ENCODE data around the gene USP35.

Gene USP35

GRCh38 chr11:78199653-78200015 is 10.9 kb downstream of the USP35 start:
- DNase-seq: no peak

GRCh38 chr11:78200061-78200460 is 11.3 kb downstream of the USP35 start:
- DNase-seq: no peak

GRCh38 chr11:78200553-78200952 is 11.8 kb downstream of the USP35 start:
- DNase-seq: no peak

GRCh38 chr11:78201096-78201818 is 12.5 kb downstream of the USP35 start:
- DNase-seq: no peak

GRCh38 chr11:78202733-78203167 is 14.0 kb downstream of the USP35 start:
- DNase-seq: no peak

GRCh38 chr11:78203184-78203583 is 14.5 kb downstream of the USP35 start:
- peak; percentile 38 to 41 for DNase-seq

GRCh38 chr11:78205256-78205655 is 16.5 kb downstream of the USP35 start:
- no peak for DNase-seq

GRCh38 chr11:78205691-78206090 is 17.0 kb downstream of the USP35 start:
- no peak for DNase-seq

GRCh38 chr11:78207532-78208256 is 19.0 kb downstream of the USP35 start:
- DNase-seq: no peak

GRCh38 chr11:78208257-78209165 is 19.8 kb downstream of the USP35 start:
- DNase-seq: no peak

- no peak for DNase-seq
Measured at GRCh38 chr11:78209478-78209877, 20.8 kb downstream of the USP35 start.

GRCh38 chr11:78210000-78210608 is 21.4 kb downstream of the USP35 start:
- no peak for DNase-seq

GRCh38 chr11:78211565-78211964 is 22.8 kb downstream of the USP35 start:
- no peak for DNase-seq

GRCh38 chr11:78212586-78213371 is 24.1 kb downstream of the USP35 start:
- DNase-seq: no peak

- DNase-seq: no peak
Measured at GRCh38 chr11:78213526-78214330, 25.0 kb downstream of the USP35 start.

- DNase-seq: no peak
Measured at GRCh38 chr11:78214331-78215194, 25.8 kb downstream of the USP35 start.

GRCh38 chr11:78216021-78216420 is 27.3 kb downstream of the USP35 start:
- DNase-seq: no peak

GRCh38 chr11:78216571-78217287 is 28.0 kb downstream of the USP35 start:
- DNase-seq: no peak

All from inflammatory macrophage (primary cell).